ENCODE measurements around the gene CNTNAP5. TPM values are rescaled to one million over a fixed set of nuclear protein-coding genes. Genes with fewer than 3 reads are reported as not detected.

CNTNAP5 gene
- total RNA-seq, 1 experiment from 2014 or later: not detected

DNA sequence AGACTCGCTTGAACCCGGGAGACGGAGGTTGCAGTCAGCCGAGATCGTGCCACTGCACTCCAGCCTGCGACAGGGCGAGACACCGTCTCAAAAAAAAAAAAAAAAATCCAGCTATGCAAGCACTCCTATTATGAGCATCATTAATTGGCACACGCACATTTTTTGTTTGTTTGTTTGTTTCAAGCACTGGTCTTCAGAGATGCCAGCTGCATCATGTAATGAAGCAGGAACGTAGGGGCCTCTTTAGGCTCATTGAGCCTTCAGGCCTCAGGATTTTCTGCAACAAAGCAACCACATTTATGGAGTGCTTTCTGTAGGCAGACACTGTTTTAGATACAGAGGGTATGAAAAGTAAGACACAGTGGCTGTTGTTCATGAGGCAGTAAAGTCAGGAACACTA lies 585.8 kb downstream of the CNTNAP5 start:
- DNase-seq (ENCODE audit: low read depth): no peak

DNA sequence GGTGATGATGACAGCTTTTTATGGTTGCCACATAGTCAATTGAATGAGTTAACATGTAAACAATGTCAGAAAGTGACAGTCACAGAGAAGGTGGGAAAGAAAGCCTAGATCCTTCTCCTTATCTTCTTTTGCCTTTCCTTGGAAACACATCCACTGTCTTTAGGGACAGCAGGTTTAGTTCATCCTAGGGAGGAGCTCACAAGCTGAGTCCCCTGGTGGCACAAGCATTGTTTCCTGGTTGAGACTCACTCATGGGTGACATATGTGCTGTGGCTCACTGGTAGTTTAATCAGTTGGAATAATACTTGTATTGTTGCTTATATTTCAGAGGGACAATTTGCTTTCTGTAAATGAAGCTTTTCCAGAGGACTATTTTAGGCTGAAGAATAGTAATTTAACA lies 598.5 kb downstream of the CNTNAP5 start:
- DNase-seq (ENCODE audit: low read depth): no peak

DNA sequence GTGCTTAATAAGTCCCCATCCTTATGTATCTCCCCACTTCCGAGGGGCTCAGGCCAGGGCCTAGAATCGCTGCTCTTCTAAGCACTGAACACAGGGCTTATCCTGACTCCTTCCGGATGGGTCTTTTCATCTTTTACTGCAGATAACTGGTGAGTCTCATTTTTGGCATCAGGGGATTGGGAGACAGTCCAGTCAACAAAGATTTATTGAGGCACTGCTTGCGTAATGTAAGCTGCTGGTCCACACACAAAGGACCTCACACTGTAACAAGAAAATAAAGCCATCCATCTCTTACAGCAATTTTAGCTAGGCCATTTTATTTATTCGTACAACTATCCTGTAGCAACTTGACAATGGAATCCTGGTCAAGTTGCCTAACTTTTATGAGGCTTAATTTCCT lies 600.5 kb downstream of the CNTNAP5 start:
- DNase-seq (ENCODE audit: low read depth): no peak

DNA sequence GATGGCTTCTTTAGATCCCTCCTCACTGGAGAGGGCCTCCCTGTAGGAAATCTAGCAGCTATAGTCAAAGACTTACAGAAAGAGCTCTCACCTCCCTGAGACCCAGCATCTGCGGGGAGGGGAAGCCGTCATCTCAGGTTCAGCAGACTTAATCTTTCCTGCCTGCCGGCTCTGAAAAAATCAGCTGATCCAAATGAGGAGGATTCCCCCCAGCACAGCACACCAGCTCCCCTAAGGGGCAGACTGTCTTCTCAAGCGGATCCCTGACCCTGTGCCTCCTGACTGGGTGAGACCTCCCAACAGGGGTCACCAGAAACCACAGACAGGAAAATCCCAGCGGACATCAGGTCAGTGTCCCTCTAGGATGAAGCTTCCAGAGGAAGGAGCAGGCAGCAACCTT lies 601.9 kb downstream of the CNTNAP5 start:
- no peak for DNase-seq (ENCODE audit: low read depth)

DNA sequence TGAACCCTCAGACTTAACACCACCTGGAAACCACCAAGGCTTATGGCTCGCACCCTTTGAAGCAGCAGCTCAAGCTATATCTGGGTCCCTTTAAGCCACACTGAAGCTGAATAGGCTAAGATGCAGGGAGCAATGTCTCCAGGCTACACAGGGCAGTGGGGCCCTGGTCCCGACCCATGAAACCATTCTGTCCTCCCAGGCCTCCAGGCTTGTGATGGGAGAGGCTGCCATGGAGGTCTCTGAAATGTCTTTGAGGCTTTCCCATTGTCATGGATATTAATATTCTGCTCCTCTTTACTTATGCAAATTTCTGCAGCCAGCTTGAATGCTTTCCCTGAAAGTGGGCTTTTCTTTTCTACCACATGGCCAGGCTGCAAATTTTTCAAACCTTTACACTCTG lies 608.7 kb downstream of the CNTNAP5 start:
- no peak for DNase-seq (ENCODE audit: low read depth)

DNA sequence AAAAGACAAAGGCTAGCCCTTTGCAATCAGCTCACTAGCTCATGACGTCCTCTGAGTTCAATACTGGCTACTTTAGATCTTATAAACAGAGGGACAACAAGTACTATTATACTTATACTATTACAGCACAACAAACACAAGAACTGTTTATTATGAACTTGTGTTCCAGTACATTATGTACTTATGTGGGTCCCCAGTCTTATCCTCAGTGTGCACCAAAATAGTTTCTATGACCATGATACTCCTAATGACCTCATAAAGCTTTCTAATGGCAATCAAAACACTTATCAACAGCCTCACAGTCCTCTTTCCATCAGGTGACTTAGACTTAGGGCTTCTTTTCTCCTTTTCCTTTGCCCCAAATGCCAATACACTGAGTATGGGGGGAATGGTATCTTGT lies 614.4 kb downstream of the CNTNAP5 start:
- no peak for DNase-seq (ENCODE audit: low read depth)

DNA sequence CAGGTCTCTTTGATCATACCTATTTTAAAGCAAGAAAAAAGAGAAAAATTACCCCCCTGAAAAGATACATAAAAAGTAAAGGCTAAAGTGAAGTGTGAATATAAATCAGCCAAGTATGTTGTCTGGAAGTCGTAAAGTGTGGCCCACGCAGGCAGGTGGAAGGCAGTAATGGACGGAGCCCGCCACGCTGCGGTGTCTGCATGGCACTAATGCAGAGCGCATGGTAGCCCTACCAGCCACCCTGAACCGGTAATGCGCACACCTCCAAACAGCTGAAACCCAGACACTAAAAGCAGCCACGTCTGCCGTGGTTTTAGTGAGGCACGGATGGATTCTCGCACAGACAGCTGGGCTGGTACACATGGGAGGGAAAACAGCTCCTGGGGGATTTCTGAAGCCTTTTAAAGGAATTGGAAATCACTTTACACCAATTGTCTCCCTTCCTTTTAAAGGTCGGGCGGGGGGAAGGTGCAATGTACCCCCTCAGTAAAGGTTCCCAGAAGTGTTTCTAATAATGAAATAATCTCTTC lies 615.2 kb downstream of the CNTNAP5 start:
- no peak for DNase-seq (ENCODE audit: low read depth)

DNA sequence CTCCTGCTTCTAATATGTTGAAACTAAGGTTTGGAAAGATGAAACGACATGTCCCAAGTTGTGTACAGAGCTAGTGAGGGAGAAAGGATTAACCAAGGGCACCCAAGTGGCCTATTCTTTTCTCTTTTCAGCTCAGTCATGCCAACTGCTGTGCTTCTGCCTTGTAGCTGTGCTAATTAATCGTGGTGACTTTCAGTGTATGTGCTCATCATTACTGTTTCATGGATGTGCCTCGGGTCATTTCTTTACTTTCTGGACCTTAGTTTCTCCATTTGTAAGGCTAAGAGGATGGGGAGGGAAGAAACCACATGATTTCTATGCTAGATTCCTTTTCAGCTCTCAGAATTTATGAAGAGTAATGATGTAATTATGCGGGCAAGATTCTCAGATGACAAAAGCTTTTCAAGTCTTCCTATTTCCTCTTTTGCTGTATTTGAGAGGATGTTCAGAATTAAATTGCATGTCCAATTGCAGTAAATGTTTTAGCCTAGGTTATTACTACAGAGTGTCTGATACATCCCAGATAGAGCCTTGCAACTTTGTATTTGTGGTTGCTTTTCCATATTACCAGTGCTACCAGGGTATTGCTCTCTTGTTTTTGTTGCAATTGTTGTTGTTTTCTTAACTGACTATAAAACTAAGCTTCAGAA lies 621.2 kb downstream of the CNTNAP5 start:
- DNase-seq (ENCODE audit: low read depth): no peak

DNA sequence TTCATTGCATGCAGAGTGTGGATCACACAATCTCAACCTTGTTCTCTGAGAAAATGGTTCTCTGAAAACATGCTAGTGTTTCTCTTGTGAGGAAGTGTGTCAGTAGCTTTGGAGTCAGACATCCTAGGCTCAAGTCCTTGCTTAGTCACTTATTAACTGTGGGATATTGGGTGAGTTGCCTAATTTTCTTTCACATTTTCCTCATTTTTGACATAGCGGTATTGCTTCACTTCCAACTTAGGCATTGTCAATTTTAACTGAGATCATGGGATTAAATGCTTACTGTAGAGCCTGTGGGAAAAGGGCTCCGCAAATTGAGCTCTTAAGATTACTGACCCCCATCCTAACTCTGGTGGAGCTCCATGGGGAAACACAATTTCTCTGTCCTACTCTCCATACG lies 622.2 kb downstream of the CNTNAP5 start:
- DNase-seq (ENCODE audit: low read depth): no peak

DNA sequence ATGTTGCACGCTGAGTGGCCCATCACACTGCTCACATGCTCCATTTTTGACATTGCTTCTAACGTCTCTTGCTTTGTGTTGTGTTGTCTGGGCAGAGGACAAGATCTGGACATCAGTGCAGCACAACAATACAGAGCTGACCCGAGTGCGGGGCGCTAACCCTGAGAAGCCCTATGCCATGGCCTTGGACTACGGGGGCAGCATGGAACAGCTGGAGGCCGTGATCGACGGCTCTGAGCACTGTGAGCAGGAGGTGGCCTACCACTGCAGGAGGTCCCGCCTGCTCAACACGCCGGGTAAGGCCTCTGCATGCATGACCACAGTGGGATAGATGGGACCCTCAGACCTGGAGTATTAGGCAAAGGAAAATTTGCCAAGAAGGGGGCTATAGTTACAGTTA lies 622.6 kb downstream of the CNTNAP5 start:
- no peak for DNase-seq (ENCODE audit: low read depth)

DNA sequence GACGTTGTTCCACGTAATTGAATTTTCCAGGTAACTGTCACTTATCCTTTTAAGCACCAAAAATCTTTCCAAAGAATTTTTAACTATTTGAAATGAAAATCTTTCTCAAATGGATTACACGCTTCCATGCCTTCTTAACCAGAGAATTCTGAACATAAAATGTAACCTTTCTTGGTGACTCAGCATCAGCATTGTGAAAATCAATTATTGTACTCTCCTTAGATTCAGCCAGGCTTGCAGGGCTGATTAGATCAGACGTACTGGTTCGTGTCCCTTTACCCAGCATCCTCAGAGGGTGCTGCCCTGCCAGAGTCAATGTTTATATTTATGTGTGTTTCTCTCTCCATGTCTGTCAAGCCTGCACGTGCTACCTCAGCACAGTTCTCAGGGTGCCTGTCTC lies 623.9 kb downstream of the CNTNAP5 start:
- no peak for DNase-seq (ENCODE audit: low read depth)

DNA sequence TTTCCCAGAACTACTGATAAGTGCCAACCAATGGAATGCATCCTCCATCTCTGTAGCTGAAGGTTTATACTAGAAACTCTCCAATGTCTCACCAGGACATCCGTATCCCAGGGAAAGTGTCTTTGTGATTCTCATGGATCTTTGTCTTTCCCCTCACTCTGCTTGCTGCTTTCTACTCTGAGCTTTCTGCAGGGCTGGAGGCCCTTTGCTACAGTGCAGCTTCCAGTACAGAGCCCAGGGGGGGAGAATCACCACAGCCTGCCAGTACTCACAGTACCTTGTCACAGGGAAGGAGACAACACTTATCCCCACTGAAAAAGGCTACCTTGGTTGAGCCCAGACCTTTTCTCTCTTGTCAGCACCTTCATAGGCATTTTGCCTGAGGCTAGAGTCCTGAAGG lies 627.0 kb downstream of the CNTNAP5 start:
- no peak for DNase-seq (ENCODE audit: low read depth)

DNA sequence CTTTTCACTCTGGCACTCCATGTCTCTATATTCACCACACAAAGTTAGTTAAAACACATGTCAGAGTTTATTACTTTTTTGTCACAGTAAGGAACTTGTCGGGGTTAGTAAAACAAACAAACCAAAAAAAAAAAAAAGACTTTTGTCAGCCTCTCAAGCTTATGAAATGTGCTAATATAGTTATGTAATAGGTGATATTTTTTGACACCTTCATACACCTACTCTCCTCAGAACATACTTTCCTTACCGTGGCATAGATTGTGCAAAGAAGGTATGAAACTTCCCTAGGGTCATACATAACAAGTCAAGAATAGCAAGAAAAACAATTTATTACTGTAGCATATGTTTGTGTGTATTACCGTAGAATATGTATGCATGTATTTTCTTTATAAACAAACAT lies 633.3 kb downstream of the CNTNAP5 start:
- no peak for DNase-seq (ENCODE audit: low read depth)

DNA sequence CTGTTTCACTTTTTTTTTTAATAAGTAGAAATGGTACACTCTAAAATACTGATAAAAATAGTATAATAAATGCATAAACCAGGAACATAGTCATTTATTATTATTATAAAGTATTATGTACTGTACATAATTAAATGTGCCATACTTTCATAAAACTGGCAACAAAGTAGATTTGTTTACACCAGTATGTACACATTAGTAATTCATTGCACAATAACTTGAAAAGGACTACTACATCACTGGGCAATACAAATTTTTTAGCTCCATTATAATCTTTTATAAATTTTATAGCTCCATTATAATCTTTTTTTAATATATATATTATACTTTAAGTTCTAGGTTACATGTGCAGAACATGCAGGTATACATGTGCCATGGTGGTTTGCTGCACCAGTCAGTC lies 636.5 kb downstream of the CNTNAP5 start:
- DNase-seq (ENCODE audit: low read depth): no peak

DNA sequence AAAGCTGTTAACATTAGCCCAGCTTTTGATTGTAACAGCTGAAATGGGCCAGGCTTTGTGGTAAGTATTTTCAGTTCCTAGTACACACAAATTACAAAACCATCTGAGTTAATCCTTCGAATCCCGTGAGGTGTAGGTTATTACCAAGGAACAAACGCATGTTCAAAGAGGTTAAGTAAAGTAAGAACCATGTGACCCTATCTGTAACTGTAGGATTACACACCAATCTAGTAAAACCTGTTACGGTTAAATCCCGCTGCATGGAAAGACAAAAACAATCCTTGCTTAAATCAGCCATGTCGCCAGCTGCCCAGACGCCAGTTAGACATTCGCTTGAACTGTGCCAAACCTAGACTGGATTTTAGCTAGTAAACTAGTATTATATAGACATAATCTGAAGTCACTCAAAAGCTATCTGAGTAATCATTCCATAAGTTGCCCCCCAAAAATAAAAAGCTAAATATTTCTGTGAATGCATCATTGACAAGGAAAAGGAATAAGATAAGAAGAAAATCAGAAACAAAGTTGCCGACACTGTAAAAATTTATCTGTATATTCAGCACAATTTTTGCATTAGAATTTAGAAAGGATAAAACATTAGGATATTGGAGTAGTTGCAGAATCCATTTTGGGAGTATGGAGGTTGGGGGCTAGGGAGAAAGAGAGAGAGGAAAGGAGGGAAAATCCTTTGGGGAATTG lies 638.0 kb downstream of the CNTNAP5 start:
- DNase-seq (ENCODE audit: low read depth): no peak

DNA sequence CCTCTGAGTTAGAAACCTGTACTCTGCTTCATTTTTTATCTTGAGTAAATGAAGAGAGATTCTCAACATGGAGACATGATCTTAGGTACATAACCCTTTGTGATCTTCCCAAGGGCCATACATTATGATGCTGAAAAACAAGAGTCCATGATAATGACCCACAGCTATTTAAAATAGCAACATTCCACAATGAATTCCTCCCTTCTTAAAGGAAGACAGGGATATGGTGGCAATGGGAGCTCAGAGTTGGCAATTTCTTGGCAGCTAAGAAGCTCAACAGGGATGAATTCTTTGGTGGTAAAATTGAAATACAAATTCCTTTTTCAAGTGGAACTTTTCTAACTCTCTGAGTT lies 638.5 kb downstream of the CNTNAP5 start:
- DNase-seq (ENCODE audit: low read depth): no peak

DNA sequence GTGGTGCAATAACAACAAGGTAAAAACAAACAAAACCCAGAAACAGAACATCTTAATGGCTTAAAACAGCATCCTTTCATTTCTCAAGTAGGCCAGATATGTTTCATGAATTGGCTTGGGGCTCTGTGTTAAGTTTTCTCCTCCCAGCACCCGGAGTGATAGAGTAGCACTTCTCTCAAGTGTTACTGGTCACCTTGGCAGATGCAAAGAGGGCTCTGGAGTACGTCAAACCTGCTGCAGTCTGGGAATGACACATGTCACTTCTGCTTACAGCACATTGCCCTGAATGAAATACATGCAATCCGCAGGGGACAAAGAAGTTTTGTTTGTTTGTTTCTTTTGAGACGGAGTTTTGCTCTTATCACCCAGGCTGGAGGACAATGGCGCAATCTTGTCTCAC lies 639.3 kb downstream of the CNTNAP5 start:
- no peak for DNase-seq (ENCODE audit: low read depth)

DNA sequence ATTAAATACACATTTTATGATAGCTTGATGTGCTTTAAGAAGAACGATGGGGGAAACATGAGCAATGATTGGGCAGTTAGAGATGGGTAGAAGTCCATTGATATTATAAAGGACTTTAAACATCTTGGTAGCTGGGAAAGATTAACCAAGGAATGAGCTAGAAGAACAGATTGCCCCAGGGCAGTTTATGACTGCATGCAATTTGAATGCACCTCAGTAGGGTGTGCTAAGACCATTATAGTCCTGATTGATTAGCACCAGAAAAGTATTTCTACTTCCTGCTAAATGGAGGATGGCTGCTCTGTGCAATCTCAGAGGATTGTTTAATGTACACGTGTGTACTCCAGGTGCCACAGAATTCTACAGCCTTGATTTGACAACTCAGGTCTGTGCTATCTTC lies 641.9 kb downstream of the CNTNAP5 start:
- no peak for DNase-seq (ENCODE audit: low read depth)

DNA sequence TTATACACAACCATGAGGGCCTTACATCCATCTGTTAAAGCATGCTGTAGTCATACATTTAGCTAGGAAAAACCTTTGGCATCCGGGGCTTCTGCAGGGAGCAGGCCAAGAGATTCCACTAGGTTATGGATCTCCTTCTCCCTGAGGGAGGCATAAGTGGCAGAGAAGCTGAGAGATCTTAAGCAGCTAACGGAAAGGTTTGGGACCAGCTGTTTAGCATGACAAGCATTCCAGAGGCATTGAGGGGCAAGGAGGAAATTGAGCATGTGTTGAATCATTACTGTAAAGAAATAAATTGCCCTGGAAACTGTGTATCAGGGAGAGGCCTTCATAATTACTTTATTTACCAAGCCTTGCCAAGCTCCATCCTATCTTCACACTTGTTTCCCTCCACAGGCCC lies 643.1 kb downstream of the CNTNAP5 start:
- no peak for DNase-seq (ENCODE audit: low read depth)

DNA sequence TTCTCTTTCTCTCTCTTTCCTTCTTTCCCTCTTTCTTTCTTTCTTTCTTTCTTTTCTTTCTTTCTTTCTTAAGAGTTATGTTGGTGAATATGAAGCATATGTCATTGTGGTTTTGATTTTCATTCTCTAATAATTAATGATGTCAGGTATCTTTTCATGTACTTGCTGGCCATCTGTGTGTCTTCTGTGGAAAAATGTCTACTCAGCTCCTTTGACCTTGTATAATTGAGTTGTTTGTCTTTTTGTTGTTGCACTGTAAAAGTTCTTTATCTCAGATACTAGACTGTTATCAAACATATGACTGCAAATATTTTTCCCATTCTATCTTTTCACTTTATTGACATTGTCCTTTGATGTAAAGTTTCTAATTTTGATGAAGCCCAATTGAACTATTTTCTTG lies 645.1 kb downstream of the CNTNAP5 start:
- no peak for DNase-seq (ENCODE audit: low read depth)

DNA sequence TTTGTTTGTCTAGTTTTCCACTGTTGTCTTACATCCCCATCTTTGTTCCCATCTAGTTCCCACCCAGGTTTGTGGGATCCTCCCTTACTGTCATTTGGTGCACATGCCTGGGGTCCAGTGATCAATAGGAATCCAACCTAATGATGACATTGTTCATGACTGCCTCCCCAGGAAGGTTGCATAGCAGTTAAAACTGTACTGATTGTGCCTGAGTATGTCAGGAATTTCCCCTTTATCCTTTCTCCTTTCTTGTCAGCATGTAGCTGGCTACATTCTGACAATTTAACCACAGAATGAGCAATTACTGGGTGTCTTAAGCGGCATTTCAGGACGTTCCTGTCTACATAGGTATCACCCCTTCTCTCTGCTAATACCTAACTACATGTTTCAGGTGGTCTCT lies 653.0 kb downstream of the CNTNAP5 start:
- DNase-seq (ENCODE audit: low read depth): no peak

DNA sequence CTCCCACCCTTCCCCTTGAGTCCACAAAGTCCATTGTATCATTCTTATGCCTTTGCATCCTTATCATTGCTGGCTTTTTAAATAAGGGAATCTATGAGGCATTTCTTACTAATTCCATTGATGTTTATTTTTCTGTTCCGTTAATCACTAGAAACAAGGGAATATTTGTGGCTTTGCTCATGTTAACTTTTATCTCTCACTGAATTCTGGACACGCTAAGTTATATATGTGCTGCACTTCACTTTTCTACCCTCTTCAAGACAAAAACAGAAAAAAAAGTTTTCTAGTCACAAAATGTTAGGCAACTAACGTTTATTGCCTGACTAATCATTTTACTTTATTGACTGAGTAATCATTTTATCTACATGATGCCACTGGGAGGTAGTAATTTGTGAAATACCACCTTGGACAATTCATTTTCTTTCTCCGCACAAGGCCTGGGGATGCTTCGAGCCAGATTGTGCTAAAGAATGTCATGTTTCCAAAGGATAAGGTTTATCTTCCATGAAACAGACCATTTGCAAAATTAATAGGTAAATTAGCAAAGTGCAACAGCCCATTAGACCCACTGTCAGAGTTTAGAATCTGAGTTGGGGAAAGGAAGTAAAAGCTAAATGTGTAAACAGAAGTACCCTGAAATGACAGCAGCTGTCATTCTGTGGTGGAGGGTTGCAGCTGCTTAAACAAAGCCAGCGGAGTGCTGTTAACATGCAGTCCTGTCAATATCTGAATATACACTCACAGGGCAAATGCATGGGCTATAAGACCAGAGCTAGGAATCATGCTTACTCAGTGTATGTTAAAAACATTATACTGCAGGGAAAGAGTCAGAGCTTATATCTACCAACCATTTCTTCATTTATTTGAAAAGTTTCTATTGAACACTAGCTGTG lies 658.7 kb downstream of the CNTNAP5 start:
- no peak for DNase-seq (ENCODE audit: low read depth)

DNA sequence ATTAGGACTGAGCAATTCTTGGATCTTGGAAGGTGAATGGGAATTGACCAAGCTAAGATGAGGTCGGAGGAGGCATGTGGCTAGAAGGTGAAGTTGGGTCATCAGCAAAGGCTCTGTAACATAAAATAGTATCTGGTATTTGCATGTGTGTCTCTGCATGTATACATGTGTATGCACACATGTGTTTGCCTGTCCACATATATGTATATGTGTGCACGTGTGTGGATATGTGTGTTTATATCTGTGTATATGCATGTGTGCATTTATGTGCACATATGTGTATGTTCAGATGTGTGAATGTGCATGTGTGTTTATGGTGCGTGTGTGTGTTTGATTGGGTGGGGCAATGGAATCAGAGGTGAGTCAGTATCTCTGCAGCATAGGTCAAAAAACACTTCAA lies 664.3 kb downstream of the CNTNAP5 start:
- DNase-seq (ENCODE audit: low read depth): no peak
